GM19035 (cell line): ENCODE results near the gene TEKT2.

Experiments used
- ATAC-seq: cut with Tn5 transposase; IDR thresholded peaks from one replicate; pipeline ENCODE4 v1.9.1; 2021; ENCODE audit not compliant: unreplicated experiment

Gene TEKT2

GRCh38 chr1:36101546-36101945 is 17.7 kb downstream of the TEKT2 start:
- ATAC-seq = no peak

- no peak for ATAC-seq
Measured at GRCh38 chr1:36106269-36106668, 22.4 kb downstream of the TEKT2 start.

DNA sequence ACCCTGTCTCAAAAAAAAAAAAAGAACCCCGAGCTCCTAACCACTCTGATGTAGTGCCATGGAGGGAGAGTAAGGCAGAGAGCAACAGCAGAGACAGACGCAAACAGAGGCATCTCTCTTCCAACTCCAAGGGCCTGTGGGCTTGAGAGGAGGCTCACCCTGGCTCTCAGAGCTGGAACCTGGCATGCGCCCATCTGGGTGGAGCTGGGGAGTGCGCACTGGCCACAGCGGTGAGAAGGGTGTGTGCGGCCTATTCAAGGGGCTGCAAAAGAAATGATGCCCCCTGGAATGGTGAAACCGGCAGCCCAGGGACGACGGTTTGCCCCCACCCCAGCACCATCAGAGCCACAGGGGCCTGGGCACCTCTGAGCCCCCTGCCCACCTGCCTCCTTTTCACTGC is 23.5 kb downstream of the TEKT2 start:
- ATAC-seq = no peak

DNA sequence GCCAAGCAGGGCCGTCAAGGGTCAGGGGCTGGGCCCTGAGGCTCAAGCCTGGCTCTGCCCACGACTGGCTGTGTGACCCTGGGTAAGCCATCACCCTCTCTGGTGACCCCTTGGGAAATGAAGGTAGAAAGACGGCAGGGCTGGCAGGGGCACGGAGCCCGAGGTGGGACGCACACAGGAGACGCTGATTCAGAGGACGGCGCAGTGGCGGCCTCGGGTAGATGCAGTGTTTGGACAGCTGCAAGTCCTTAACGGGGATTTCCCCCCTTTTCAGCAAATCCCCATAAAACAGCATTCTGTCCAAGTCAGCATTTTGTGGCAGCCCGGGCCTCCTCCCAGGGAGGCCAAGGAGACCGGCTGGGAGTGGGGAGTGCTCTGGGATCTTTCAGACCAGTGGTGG is 24.4 kb downstream of the TEKT2 start:
- ATAC-seq = no peak

DNA sequence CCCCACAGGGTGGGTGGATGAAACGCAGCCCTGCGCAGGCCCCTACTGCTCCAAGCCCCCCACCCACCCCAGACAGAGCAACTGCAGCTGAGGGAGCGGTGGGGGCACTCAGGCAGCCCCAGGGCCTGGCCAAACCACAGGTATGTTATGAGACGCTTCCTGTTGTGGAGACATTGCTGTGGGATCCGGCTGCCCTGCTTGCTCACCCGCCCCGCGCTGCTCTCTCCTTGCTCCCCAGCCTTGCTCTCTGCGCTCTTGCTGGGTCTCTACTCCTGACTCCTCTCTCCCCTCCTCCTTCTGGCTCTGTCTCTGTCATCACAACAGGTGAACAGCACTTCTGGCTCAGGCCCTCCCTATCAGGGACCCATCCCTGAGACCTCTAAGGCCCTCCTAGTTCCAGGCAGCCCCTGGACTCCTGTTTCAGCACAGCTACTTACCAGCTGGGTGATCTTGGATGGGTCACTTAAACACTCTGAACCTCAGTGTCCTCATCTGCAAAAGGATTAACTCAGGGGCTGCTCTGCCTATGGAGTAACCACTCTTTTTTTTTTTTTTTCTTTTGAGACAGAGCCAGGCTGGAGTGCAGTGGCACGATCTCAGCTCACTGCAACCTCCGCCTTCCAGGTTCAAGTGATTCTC is 25.3 kb downstream of the TEKT2 start:
- no peak for ATAC-seq

DNA sequence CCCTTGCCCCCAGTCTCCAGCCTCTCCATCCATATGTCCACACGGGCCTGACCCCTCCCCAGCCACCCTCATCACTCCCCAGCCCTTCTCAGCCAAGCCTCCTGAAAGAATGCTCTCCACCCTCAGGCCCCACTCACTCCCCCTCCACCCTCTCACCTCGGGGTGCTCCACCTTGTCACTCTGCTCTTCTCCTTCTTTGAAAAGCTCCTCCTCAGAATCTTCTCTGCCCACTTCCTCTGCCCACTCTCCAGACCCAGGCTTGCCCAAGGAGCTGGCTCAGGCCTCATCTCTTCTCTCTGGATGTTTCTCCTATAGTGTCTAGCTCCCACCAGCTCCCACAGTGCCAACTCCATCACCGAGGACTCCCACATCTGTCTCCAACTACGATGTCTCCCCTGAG is 27.3 kb downstream of the TEKT2 start:
- ATAC-seq = no peak

DNA sequence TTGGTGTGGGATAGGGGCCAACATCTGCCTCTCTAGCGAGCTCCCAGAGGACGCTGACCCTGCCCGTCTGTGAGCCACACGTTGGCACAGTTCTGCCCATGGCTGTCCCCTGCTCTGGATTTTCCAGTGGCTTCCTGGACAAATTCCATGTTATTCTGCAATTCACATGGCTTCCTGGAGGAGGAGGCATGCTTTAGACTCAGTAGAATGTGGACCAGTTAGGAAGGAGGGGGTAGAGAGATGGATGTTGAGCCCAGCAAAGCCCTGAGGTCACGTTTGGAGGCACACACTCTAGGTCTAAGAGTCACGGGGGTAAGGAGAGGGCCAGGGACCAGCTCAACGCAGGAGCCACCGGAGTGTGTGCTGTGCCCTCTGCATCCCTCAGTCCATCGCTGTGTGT is 28.9 kb downstream of the TEKT2 start:
- no peak for ATAC-seq

GRCh38 chr1:36114371-36114770 is 30.5 kb downstream of the TEKT2 start:
- no peak for ATAC-seq

GRCh38 chr1:36115200-36115669 is 31.3 kb downstream of the TEKT2 start:
- ATAC-seq = no peak

DNA sequence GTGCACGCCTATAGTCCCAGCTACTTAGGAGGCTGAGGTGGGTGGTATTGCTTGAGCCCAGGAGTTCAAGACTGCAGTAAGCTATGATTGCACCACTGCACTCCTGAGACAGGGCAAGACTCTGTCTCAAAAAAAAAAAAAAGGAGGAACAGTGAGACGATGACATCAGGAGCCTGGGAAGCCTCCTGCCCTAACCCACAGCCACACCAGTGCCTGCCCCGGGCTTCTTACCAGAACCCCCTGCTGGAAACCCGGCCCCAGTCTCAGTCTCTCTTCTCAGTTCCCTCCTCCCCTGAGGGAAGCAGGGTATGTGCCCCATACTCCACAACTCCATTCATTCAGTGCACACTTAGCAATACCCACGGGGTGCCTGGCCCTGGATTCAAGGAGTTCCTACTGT is 32.0 kb downstream of the TEKT2 start:
- ATAC-seq = no peak

DNA sequence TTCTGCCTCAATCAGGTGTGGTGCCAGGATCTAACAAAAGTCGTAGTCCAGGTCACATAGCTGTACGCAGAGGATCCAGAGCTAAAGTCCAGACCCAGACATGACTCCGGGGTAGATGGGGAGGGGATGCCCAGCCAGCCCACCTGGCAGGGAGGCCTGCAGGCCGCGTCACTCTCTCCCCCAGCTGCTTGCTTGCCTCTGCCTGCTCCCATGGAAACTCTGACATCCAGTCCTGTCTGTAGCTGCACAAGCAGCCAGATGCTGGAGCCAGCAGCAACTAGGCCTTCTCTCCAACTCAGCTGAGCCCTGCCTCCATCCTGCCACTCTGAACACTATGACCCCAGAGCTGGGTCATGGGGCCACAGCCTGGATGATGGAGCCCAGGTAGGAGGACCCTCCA is 33.0 kb downstream of the TEKT2 start:
- no peak for ATAC-seq

- ATAC-seq = no peak
Measured at GRCh38 chr1:36118447-36119204, 34.7 kb downstream of the TEKT2 start.

DNA sequence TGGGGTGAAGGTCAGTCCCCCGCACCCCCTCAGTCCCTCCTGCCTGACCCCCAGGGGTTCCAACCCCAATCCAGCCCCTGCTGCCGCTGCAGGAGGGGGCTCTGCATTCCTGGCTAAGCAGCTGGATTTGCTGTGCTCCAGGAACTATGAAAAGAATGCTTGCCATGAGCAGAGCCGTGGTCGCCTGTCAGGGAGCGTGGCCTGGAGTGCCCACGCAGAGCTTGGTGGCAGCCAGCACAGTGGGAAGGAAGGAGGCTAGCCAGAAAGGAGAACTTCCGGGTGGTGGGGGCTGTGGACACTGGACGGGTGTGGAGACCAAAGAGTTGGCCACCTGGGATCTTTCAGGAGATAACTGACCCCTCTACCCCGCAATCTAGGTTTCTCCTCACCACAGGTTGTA is 35.6 kb downstream of the TEKT2 start:
- no peak for ATAC-seq

DNA sequence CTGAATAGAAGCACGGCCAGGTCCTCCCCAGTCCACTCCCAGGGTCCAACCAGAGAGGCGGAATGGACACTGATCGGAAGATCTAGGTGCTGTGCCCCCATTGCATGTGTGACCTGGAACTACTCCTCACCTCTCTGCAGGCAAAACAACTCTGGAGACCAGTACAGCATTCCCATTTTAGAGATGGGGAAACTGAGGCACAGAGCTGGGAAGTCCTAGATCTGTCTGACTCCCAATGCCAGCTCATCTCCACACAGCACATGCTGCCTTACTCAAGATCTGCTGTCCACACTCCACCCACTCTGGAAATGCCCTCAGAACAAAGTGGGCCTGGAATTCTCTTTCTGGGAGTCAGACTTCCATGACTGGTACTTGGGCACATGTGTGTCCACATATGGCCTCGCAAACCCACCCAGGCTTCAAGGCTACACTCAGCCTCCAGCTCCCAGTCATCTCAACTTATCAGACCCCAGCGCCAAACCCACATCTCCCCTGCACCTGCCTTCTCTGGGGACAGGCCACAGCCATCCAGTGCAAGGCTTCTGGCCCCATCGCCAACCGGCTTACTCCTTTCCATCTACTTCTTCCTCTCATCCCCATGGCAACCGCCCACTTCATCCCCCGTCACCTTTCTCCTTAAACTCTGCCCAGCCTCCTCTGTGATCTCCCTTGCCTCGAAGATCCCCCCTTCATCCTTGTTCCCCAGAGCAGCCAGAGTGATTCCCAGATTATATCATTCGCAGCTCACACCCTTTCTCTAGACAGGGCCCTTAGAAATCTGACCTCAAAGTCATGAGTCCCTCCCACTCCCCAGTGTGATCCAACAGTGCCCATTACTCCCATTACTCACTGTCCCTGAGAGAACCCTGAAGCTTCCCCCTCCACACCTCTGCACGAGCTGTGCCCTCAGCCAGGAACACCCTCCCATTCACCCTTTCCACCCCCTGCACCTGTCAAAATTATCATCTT is 38.5 kb downstream of the TEKT2 start:
- no peak for ATAC-seq

DNA sequence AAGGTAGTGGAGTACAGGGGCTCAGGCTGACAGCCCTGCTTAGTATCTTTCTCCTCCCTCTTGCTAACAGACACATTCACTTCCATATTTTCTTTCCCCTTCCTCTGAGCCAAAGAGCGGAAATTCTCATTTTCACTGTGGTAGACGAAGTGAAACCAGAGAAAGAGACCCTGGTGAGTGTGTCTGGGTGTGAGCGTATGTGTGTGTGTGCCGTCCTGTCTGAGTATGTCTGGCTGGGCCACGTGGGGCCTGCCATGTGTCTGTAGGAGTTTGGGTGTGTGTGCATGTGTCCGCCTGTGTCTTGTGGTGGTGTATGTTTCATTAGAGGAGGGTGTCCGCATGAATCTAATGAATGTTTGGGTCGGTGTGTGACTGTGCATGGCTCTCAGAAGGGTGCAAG is 39.5 kb downstream of the TEKT2 start:
- ATAC-seq = no peak

DNA sequence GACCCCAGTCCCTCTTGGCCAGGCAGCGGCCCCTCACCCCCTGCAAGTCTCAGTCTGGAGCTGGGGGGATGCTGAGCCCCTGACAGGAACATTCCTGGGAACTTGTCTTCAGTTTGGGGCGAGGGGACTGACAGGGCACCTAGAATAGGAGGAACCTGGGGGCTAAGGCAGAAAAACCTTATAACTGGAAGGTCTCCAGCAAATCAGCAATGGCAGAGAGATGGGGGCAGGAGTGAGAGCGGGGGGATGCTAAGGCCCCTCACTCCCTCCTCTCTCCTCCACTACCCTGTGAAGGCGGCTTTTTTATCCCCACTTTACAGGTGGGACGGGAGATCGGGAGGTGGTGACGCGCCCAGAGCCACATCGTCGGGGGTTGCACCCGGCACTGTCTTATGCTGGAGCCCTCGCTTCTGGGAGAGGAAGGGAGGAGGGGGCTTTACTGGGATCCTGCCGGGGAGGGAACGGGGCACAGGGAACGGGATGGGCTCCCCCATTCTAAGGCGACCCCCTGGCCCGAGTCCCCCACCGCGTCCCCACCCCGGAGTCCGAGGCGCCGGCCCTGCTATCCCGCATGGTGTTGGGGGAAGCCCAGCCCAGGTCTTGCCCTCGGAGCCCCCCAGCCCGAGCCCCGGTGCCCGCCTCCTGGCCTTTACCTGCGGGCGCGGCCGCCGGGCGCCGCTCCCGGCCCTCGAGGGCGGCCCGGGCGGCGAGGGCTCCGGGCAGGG is 40.7 kb downstream of the TEKT2 start:
- no peak for ATAC-seq

DNA sequence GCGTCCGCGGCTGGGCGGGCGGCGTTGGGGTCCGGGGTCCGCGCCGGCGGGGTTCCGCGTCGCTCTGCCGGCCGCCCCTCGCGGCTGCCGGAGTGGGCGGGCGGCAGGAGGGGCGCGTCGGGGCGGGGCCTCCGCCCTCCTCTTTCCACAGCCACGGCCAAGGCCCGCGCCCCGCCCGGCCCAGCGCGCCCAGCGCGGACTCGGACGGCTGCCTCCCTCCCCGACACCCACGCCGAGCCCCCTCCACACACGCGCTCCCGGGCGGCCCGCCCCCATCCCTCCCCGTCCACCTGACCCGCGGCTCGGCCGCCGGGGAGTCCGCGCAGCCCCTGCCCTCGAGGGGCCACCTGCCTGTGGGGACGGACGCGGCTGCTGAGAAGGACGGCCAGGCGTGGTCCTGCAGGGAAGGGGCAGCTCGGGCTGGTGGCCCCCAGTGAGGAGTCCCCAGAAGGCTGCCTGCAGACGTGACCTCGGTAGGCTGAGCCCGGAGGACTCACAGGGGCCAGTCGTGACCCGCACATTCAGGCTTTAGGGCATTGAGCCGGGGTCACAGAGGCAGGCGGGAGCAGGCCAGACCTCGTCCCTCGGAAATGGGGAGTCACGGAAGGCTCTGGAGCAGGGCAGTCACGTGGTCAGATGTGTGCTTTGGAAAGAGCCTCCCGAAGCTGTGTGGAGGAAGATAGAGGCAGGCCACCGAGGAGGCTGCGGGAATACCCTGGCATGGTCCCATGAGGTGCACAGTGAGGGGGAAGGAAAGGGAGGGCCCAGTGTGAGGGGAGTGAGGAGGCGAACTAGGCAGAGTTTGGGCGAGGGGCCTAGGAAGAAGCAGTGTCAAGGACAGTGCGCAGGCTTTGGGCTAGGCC is 41.5 kb downstream of the TEKT2 start, which contains the start of gene COL8A2:
COL8A2 (minus strand) TSS at position 94 of the 863 bp plus-strand sequence. CDS start 24,980 bp downstream, outside the sequence.
- no peak for ATAC-seq

DNA sequence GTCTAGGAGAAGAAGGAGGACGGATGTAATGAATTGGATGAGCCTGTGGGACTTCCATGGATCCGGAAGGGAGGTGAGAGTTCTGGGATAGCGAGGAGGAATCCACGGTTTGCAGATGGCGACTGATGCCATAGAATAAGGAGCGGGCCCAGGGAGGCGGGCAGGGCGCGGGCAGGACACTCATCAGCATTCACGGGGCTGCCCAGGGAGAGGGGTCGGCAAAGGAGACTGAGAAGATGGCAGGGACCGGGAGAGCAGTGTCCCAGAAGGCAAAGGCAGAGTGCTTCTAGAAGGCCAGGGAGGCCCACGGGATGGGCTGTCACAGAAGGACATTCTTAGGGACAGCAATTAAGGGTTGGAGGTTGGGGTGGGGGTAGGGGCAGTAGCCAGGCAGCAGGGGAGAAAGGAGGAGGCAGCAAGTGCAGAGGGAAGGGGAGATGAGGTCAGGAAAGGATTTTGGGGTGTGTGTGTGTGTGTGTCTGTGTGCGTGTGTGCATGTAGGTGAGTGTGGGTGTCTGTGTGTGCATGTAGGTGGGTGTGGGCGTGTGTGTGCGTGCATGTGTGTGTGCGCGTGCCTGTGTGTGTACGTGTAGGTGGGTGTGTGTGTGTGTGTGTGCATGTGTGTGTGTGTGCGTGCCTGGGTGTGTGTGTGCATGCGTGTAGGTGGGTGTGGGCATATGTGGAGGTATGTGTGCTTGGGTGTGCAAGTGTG is 42.3 kb downstream of the TEKT2 start:
- ATAC-seq = no peak
